Activated CD4-positive, alpha-beta T cell treated with anti-CD3 and anti-CD28 coated beads, Interleukin-2, amount 10 ng/mL, durations not matched to agents 7 days and 5 days (primary cell): ENCODE measurements around the gene ZNF652. TPM values are rescaled to one million over a fixed set of nuclear protein-coding genes. Genes with fewer than 3 reads are reported as not detected.
"Not testable (repeated sequence)": the region's sequence is repeated elsewhere in the genome, so short reads cannot be mapped to it uniquely, and the experiment has no call there.

Experiments used
- CTCF ChIA-PET: fragments of 350-600 bp; sonication (Branson Sonifier 250); formaldehyde crosslinking; loops from one replicate; lab custom pipeline; 2021; ENCODE audit warnings: antibody characterized with exemption; lab: Charles Lee
- POLR2A ChIA-PET: fragments of 350-600 bp; sonication (Branson Sonifier 250); formaldehyde crosslinking; loops from one replicate; lab custom pipeline; 2021; ENCODE audit warnings: antibody characterized with exemption; lab: Charles Lee
- DNase-seq: peaks from one replicate; pipeline ENCODE4 v3.0.0-alpha.2; 2020
- H3K27ac Mint-ChIP-seq: one replicate; pipeline ENCODE4 v1.8.0; 2021; ENCODE audit warnings: mild to moderate bottlenecking, moderate library complexity, mixed read lengths
- H3K27me3 Mint-ChIP-seq: one replicate; pipeline ENCODE4 v1.8.0; 2021; ENCODE audit warnings: mixed read lengths
- H3K36me3 Mint-ChIP-seq: one replicate; pipeline ENCODE4 v1.8.0; 2021; ENCODE audit warnings: low read depth, mixed read lengths
- H3K4me1 Mint-ChIP-seq: one replicate; pipeline ENCODE4 v1.8.0; 2021; ENCODE audit warnings: mixed read lengths
- H3K4me3 Mint-ChIP-seq: one replicate; pipeline ENCODE4 v1.8.0; 2021; ENCODE audit warnings: mild to moderate bottlenecking, moderate library complexity, mixed read lengths
- H3K9me3 Mint-ChIP-seq: one replicate; pipeline ENCODE4 v1.8.0; 2021; ENCODE audit warnings: mixed read lengths
- total RNA-seq, 2 experiments: library from RNA; stranded (reverse); gene quantifications; one replicate each; pipeline ENCODE4 v1.2.3, GENCODE V29; 2021

ZNF652 gene
- total RNA-seq, 2 experiments from 2014 or later = 32.1 to 36.2 TPM

DNA sequence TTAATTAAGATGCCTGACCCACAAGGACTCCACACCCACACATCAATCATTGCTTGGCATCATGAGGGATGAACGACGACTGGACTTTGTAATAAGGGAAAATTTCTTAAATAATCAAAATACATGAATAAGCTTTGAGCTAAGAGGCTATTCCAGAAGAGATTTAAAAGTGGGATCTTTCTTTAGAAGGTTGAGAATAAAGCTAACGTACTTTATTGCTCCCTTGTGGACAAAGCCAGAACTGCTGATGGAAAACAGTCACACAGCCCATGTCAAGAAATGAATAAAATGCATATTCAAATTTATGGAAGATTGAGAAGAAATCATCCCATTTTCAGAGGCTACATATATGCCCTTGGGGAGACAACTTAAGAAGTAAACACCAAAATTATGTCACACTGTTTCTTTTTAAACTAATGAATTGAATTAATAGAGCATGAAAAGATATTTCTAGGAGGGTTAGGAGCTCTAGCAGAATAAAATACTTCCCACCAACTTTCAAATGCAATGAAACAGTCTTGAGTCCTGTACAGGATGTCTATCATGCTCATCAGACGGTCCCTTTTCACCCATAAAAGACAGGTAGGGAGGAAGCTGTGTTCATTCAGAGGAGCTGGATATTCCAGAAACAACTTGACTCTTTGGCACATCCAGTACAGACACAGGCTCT lies 71.2 kb downstream of the ZNF652 start:
- Mint-ChIP-seq H3K27me3 (no peaks in the 10 kb centered on the region), H3K4me1 (no peaks in the 10 kb centered on the region), H3K36me3 (peaks cover 7% of the 10 kb centered on the region), H3K27ac (no peak overlapping the region), H3K4me3 (no peak overlapping the region), H3K9me3 (no peaks in the 10 kb centered on the region)
- POLR2A ChIA-PET = no interaction called here
- CTCF ChIA-PET = interaction anchor here (0.6 to 1.6 kb wide), 4 partner anchors 9 to 13 kb away, joined by 3 to 4 read pairs (median 3); no protein-coding TSS in a partner anchor
- DNase-seq = peak; percentile 19

DNA sequence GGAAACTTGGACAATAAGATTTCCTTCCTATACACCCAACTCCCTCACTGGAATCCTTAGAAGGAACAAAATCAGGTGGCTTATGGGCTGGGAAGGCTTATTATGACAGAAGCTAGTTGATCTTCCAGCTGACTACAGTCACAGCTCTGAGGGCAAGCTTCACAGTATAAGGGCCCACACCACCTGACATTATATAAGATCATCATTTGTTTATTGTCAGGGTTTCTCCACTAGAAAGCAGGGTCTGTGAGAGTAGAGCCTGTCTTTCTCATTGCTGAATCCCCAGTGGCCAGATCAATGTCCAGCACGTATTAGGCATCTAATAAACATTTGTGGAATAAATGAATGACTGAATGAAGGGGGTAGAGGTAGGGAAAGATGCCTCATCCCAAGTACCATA lies 73.7 kb downstream of the ZNF652 start:
- ChIA-PET POLR2A (no interaction called here), CTCF (no interaction called here)
- Mint-ChIP-seq H3K27ac (no peak overlapping the region), H3K36me3 (peaks cover 7% of the 10 kb centered on the region), H3K4me3 (no peak overlapping the region), H3K27me3 (no peaks in the 10 kb centered on the region), H3K4me1 (no peaks in the 10 kb centered on the region), H3K9me3 (no peaks in the 10 kb centered on the region)
- no peak for DNase-seq

GRCh38 chr17:49287481-49287880 lies 74.6 kb downstream of the ZNF652 start:
- Mint-ChIP-seq H3K4me1 (no peaks in the 10 kb centered on the region), H3K27ac (no peak overlapping the region), H3K4me3 (no peak overlapping the region), H3K36me3 (peaks cover 3% of the 10 kb centered on the region), H3K27me3 (no peaks in the 10 kb centered on the region), H3K9me3 (no peaks in the 10 kb centered on the region)
- DNase-seq = no peak
- ChIA-PET CTCF (no interaction called here), POLR2A (interaction anchor here (0.6 kb wide), 1 partner anchor 16 kb away, joined by 10 read pairs; no protein-coding TSS in a partner anchor)

DNA sequence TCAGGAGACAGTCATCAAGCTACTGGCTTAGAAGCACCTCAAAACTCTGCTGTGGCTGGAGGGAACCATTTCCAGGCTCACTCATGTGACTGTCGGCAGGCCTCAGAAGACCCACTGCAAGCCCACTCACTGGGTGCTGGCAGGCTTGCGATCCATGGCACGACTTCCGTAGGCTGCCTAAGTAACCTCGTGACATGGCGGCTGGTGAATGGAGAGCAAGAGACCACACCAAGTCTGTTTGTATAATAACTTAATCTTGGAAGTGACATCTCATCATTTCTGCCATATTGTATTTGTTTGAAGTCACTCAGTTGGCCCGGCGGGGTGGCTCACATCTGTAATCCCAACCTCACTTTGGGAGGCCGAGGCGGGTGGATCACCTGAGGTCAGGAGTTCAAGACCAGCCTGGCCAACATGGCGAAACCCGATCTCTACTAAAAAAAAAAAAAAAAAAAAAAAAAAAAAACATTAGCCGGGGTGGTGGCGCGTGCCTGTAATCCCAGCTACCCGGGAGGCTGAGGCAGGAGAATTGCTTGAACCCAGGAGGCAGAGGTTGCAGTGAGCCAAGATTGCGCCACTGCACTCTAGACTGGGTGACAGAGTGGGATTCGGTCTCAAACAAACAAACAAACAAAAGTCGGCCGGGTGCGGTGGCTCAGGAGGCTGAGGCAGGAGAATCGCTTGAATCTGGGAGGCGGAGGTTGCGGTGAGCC lies 75.6 kb downstream of the ZNF652 start:
- DNase-seq, H3K36me3 Mint-ChIP-seq, H3K4me1 Mint-ChIP-seq, H3K27me3 Mint-ChIP-seq, H3K27ac Mint-ChIP-seq, H3K4me3 Mint-ChIP-seq, H3K9me3 Mint-ChIP-seq, POLR2A ChIA-PET, CTCF ChIA-PET: not testable (repeated sequence)

DNA sequence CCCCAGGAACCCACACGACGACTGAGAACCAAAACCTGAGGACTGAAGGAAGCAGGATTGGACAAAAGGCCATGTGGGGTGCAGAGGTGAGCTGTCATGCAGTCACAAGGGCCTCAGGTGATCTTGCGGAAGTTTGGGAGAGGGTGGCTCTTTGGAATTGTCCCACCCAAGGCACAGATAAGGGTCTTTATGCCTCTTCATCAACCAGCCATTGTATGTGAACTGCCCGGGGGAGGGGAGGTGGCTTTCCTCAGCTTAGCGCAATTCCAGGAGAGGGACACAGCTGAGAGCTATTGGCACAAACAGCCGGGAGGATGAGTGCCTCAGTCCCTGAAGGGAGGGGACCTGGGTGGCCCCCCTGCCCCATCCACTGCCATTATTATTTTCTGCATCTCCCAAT lies 76.3 kb downstream of the ZNF652 start:
- Mint-ChIP-seq H3K4me3 (no peak overlapping the region), H3K9me3 (no peaks in the 10 kb centered on the region), H3K36me3 (no peaks in the 10 kb centered on the region), H3K27ac (no peak overlapping the region), H3K27me3 (no peaks in the 10 kb centered on the region), H3K4me1 (no peaks in the 10 kb centered on the region)
- ChIA-PET POLR2A (no interaction called here), CTCF (no interaction called here)
- DNase-seq = no peak

DNA sequence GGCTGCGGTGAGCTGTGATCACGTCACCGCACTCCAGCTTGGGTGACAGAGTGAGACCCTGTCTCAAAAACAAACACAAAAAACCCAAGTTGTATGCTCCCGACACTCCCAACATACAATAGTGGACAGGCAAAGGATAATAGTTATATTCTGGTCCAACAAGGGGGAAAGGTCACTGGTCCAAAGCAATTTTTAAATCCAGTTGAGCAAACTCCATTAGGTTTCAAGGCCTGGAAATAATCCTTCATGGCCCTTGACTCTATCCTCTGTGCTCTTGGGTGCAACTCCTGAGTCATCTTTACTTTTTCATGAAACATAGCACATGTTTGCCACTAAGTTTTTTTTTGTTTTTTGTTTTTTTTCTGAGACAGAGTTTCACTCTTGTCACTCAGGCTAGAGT lies 81.1 kb downstream of the ZNF652 start:
- no peaks in the 10 kb centered on the region for H3K36me3 Mint-ChIP-seq
- POLR2A ChIA-PET = no interaction called here
- no peaks in the 10 kb centered on the region for H3K27me3 Mint-ChIP-seq
- no peaks in the 10 kb centered on the region for H3K9me3 Mint-ChIP-seq
- H3K27ac Mint-ChIP-seq = no peak overlapping the region
- H3K4me3 Mint-ChIP-seq = no peak overlapping the region
- no peaks in the 10 kb centered on the region for H3K4me1 Mint-ChIP-seq
- CTCF ChIA-PET = interaction anchor here (0.7 kb wide), 1 partner anchor 10 kb away, joined by 3 read pairs; no protein-coding TSS in a partner anchor
- DNase-seq = no peak

- H3K36me3 Mint-ChIP-seq = no peaks in the 10 kb centered on the region
- no peaks in the 10 kb centered on the region for H3K9me3 Mint-ChIP-seq
- no peak for DNase-seq
- POLR2A ChIA-PET = interaction anchor here (0.6 kb wide), 1 partner anchor 320 kb away, joined by 5 read pairs; no protein-coding TSS in a partner anchor
- no peaks in the 10 kb centered on the region for H3K4me1 Mint-ChIP-seq
- CTCF ChIA-PET = interaction anchor here (0.7 kb wide), 1 partner anchor 11 kb away, joined by 3 read pairs; no protein-coding TSS in a partner anchor
- H3K27ac Mint-ChIP-seq = peak overlapping the region; percentile 7
- H3K4me3 Mint-ChIP-seq = no peak overlapping the region
- no peaks in the 10 kb centered on the region for H3K27me3 Mint-ChIP-seq
Observed at GRCh38 chr17:49280061-49280460, 82.0 kb downstream of the ZNF652 start.

- H3K27me3 Mint-ChIP-seq, H3K4me3 Mint-ChIP-seq, H3K9me3 Mint-ChIP-seq, H3K4me1 Mint-ChIP-seq, DNase-seq, H3K27ac Mint-ChIP-seq, CTCF ChIA-PET, H3K36me3 Mint-ChIP-seq: not testable (repeated sequence)
- POLR2A ChIA-PET = interaction anchor here (0.6 kb wide), 1 partner anchor 320 kb away, joined by 5 read pairs; no protein-coding TSS in a partner anchor
Observed at GRCh38 chr17:49279263-49280015, 82.6 kb downstream of the ZNF652 start.

- POLR2A ChIA-PET = no interaction called here
- Mint-ChIP-seq H3K36me3 (no peaks in the 10 kb centered on the region), H3K9me3 (no peaks in the 10 kb centered on the region), H3K4me3 (no peak overlapping the region), H3K27me3 (no peaks in the 10 kb centered on the region), H3K27ac (no peak overlapping the region), H3K4me1 (no peaks in the 10 kb centered on the region)
- CTCF ChIA-PET = interaction anchor here (0.7 to 1.4 kb wide), 2 partner anchors 13 to 521 kb away, joined by 3 to 5 read pairs; no protein-coding TSS in a partner anchor
- no peak for DNase-seq
Observed at GRCh38 chr17:49278076-49278475, 84.0 kb downstream of the ZNF652 start.

DNA sequence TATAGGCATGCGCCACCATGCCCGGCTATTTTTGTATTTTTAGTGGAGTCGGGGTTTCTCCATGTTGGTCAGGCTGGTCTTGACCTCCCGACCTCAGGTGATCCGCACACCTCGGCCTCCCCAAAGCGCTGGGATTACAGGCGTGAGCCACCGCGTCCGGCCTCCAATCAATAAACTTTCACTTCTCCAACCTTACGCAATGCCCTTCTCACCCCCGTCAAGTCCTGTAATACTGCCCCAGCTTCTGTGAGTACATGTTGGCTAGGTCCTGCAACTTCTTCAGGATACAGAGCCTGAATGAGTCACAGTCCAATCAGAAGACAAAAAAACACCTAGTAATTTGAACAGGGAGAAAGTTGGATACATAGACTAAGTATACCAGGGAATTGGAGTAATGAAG lies 84.4 kb downstream of the ZNF652 start:
- no peaks in the 10 kb centered on the region for H3K4me1 Mint-ChIP-seq
- CTCF ChIA-PET = interaction anchor here (0.7 to 1.4 kb wide), 2 partner anchors 14 to 521 kb away, joined by 3 to 5 read pairs; no protein-coding TSS in a partner anchor
- POLR2A ChIA-PET = no interaction called here
- H3K4me3 Mint-ChIP-seq = no peak overlapping the region
- H3K9me3 Mint-ChIP-seq = no peaks in the 10 kb centered on the region
- no peaks in the 10 kb centered on the region for H3K36me3 Mint-ChIP-seq
- H3K27ac Mint-ChIP-seq = no peak overlapping the region
- DNase-seq = no peak
- no peaks in the 10 kb centered on the region for H3K27me3 Mint-ChIP-seq

- H3K9me3 Mint-ChIP-seq, H3K36me3 Mint-ChIP-seq, H3K4me1 Mint-ChIP-seq, H3K27ac Mint-ChIP-seq, POLR2A ChIA-PET, H3K27me3 Mint-ChIP-seq, DNase-seq, H3K4me3 Mint-ChIP-seq: not testable (repeated sequence)
- CTCF ChIA-PET = interaction anchor here (0.6 kb wide), 1 partner anchor 11 kb away, joined by 4 read pairs; no protein-coding TSS in a partner anchor
Observed at GRCh38 chr17:49275981-49276380, 86.1 kb downstream of the ZNF652 start.

DNA sequence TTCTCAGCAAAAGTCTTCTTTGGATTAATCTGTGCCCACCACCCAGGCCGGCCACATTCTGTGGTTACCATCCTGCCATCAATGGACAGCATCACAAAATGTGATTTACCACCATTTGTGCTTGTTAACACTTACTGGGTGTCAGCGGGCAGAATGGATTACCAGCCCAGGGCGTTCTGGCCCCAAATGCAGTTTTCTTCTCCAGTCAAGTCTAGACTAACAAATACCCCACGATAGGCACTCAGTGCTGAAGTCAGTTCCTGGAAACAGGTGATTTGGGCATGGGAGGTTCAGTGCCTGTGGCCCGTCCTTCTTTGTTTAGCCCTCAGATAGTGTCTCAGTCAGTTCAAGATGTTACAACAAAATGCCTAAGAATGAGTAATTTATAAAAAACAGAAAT lies 92.7 kb downstream of the ZNF652 start:
- Mint-ChIP-seq H3K4me1 (no peaks in the 10 kb centered on the region), H3K4me3 (no peak overlapping the region), H3K27ac (no peak overlapping the region), H3K36me3 (no peaks in the 10 kb centered on the region), H3K9me3 (no peaks in the 10 kb centered on the region), H3K27me3 (no peaks in the 10 kb centered on the region)
- CTCF ChIA-PET = no interaction called here
- POLR2A ChIA-PET = no interaction called here
- no peak for DNase-seq
